Measurements from ENCODE around the gene MTCL1.
"Not testable (repeated sequence)": the region's sequence is repeated elsewhere in the genome, so short reads cannot be mapped to it uniquely, and the experiment has no call there.

The MTCL1 gene

GRCh38 chr18:8745355-8746014 lies 40.1 kb downstream of the MTCL1 start:
- no peak for DNase-seq

GRCh38 chr18:8747440-8747937 lies 42.1 kb downstream of the MTCL1 start:
- DNase-seq, result no peak

GRCh38 chr18:8749492-8749891 lies 44.1 kb downstream of the MTCL1 start:
- no peak for DNase-seq

GRCh38 chr18:8750954-8751415 lies 45.6 kb downstream of the MTCL1 start:
- no peak for DNase-seq

- DNase-seq, result no peak
These were observed 46.3 kb downstream of the MTCL1 start for GRCh38 chr18:8751692-8752091.

GRCh38 chr18:8752329-8752728 lies 47.0 kb downstream of the MTCL1 start:
- DNase-seq, result no peak

- no peak for DNase-seq
These were observed 49.9 kb downstream of the MTCL1 start for GRCh38 chr18:8754995-8755960.

GRCh38 chr18:8756571-8756970 lies 51.2 kb downstream of the MTCL1 start:
- DNase-seq, result no peak

GRCh38 chr18:8757396-8757997 lies 52.1 kb downstream of the MTCL1 start:
- no peak for DNase-seq

GRCh38 chr18:8758466-8758865 lies 53.1 kb downstream of the MTCL1 start:
- DNase-seq, result no peak

GRCh38 chr18:8760984-8761383 lies 55.6 kb downstream of the MTCL1 start:
- DNase-seq, result no peak

GRCh38 chr18:8761535-8761934 lies 56.2 kb downstream of the MTCL1 start:
- DNase-seq, result not testable (repeated sequence)

GRCh38 chr18:8762968-8763367 lies 57.6 kb downstream of the MTCL1 start:
- DNase-seq, result no peak

- no peak for DNase-seq
These were observed 58.3 kb downstream of the MTCL1 start for GRCh38 chr18:8763611-8764010.

GRCh38 chr18:8765783-8766463 lies 60.6 kb downstream of the MTCL1 start:
- no peak for DNase-seq

- no peak for DNase-seq
These were observed 61.4 kb downstream of the MTCL1 start for GRCh38 chr18:8766559-8767293.

GRCh38 chr18:8767340-8767739 lies 62.0 kb downstream of the MTCL1 start:
- no peak for DNase-seq

- DNase-seq, result no peak
These were observed 64.2 kb downstream of the MTCL1 start for GRCh38 chr18:8769509-8770095.

GRCh38 chr18:8770657-8771056 lies 65.3 kb downstream of the MTCL1 start:
- DNase-seq, result no peak

- peak; percentile 30 for DNase-seq
These were observed 66.6 kb downstream of the MTCL1 start for GRCh38 chr18:8771930-8772329.

- DNase-seq, result no peak
These were observed 68.6 kb downstream of the MTCL1 start for GRCh38 chr18:8773980-8774379.
